ENCODE data around the gene AMY2A. TPM values are rescaled to one million over a fixed set of nuclear protein-coding genes. Genes with fewer than 3 reads are reported as not detected.
"Not testable (repeated sequence)": the region's sequence is repeated elsewhere in the genome, so short reads cannot be mapped to it uniquely, and the experiment has no call there.

The AMY2A gene
- total RNA-seq (2014; rRNA removed; shearing (Covaris generic)), result not detected in 2 replicates

DNA sequence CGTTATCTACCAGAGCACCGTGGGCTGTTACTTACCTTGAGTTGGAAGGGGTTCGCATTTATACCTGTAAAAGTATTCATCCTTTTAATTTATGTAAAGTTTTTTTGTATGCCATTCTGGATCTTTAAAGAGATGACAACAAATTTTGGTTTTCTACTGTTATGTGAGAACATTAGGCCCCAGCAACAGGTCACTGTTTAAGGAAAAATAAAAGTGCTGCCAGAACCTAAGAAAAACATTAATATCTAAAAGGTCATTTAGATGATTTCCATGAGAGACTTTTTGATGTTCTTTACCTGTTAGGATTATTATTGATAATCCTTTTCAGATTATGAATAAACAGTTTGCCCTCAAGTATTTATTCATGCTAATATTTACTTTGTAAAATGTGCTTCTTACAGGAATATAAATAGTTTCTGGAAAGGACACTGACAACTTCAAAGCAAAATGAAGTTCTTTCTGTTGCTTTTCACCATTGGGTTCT, at the start of gene AMY2A:
AMY2A (plus strand) TSS at position 434 of the 484 bp plus-strand sequence; CDS start at position 448, 14 bp downstream.
- not testable (repeated sequence) for DNase-seq (ENCODE audit: low spot score)

DNA sequence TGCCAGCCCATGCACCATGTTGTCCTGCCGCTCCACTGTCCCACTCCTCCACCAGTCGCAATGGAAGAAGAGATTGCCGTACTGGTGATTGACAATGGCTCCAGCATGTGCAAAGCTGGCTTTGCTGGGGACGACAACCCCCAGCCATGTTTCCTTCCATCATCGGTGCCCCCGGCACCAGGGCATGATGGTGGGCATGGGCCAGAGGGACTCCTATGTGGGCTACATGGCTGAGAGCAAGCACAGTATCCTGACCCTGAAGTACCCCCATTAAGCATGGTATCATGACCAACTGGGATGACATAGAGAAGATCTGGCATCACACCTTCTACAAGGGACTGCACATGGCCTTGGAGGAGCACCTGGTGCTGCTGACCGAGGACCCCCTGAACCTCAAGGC, 47.7 kb upstream of the AMY2A start:
- DNase-seq (ENCODE audit: low spot score), result no peak

DNA sequence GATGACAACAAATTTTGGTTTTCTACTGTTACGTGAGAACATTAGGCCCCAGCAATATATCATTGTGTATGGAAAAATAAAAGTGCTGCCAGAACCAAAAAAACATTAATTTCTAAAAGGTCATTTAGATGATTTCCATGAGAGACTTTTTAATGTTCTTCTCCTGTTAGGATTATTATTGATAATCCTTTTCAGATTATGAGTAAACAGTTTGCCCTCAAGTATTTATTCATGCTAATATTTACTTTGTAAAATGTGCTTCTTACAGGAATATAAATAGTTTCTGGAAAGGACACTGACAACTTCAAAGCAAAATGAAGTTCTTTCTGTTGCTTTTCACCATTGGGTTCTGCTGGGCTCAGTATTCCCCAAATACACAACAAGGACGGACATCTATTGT, 45.9 kb upstream of the AMY2A start, which contains the start of gene AMY2B:
AMY2B (plus strand) TSS at position 301 of the 400 bp plus-strand sequence; CDS start at position 315, 14 bp downstream.
- DNase-seq (ENCODE audit: low spot score), result not testable (repeated sequence)

DNA sequence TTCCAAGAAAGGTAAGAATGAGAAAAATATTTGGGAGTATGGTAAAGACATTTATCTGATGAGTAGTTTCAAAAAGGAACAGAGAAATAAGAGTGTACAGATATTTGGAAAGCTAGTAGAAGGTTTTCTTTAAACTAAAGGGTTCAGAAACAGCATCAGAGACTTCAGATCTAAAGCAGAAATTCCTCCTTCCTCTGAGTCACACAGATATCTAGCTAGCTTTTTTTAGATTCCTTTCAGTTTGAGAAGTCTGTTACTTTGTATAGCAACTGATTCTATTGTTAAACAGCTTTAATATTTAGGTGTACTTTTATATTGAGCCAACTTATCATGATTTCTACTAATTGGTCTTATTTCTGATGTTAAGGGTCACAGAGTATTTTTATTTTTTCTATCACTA, 41.2 kb upstream of the AMY2A start:
- DNase-seq (ENCODE audit: low spot score), result no peak

DNA sequence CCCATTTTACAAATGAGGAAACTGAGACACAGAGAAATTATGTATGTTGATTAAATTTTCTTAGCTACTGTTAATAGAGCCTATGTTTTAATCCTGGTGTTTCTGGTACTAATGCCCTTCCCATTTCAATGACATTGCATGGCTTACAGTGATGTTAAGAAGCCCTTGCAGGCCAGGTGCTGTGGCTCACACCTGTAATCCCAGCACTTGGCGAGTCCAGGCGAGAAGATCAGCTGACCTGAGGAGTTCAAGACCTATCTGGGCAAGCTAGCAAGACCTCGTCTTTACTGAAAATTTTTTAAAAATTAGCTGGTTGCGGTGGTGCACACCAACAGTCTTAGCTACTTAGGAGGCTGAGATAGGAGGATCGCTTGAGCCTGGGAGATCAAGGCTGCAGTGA, 40.4 kb upstream of the AMY2A start:
- DNase-seq (ENCODE audit: low spot score), result not testable (repeated sequence)

DNA sequence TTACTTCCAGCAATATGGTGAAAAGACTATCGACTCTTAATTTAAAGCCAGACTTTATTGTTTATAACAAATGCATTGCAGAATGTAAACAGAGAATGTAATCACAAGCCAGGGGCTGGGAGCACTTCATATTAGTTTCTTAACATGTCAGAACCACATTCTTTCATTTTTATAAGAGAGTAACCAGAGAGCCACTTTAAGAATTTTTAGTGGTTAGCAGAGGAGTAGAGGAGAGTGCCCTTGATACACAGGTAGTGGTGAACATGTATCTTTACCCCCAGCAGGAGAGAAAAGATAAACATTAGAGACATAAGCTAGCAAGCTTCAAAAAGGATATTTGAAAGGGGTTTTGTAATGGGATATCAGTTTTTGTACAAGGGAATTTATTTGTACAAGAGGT, 34.8 kb upstream of the AMY2A start:
- no peak for DNase-seq (ENCODE audit: low spot score)

DNA sequence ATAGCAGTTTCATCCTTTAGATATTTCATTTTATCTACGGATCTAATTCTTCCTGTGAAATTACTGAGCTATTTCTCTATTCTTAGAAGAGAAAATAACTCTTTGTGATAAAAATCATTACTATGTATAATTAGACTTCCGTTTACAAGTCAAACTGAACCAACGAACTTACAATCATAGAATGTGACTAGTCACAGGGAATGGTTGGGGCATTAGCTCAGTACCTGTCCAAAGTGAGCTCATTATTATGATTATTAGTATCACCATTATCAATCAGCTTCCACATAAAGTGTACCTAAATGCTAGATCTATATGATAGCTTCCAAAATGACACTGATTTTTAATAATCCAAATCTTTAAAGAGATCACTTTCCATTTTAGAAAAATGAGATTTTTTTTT, 33.3 kb upstream of the AMY2A start:
- DNase-seq (ENCODE audit: low spot score), result no peak

DNA sequence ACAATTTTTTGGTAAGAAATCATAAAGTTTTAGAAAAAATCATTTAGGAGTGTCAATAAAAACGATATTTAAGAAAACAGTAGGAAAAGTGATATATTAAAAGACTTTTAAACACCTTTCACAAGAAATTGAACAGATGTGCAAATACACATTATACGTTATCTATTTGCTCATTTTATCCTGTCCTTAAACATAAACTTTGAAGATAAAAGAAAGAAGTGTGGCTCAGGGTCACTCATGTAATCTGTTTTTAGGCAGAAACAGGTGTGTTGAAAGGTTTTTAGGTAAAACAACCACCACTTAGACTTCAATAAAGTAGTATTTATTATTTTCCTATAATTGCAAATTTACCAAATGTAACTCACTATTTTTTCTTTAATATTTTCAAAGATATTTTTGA, 32.7 kb upstream of the AMY2A start:
- DNase-seq (ENCODE audit: low spot score), result no peak

DNA sequence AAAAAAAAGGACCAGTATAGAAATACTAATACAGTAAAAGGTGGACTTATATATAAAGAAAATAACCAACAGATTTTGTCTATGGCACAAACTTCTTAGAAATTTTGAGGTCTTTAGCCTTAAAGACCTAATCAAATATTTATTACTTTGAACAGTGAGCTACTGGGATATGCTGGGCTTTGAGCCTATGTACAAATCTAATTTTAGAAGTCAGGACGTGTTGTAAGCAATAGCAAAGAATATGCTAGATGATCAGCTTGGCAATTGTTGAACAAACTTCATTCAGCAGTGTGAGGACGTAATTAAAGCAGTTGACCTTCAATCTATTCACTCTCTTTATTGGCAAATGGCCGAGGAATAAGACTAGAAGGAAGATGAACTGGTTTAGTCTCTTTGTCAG, 14.5 kb upstream of the AMY2A start:
- DNase-seq (ENCODE audit: low spot score), result not testable (repeated sequence)

DNA sequence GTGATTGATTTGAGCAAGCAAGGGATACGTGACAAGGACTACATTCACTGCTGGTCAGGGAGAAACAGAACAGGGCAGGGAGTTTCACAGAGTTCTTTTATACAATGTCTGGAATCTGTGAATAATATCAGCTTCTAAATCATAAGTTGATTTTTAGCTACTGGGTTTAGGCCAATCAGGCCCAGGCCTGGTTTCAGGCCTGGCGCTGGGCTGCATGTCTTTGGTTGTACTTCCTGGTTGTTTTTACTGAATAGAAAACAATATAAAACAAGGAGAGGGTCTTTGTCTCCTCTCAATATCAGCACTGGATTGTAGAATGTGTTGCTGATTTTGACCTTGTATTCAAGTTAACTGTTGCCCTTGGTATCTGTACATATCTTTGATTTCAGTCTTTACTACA, 865 bp upstream of the AMY2A start:
- DNase-seq (ENCODE audit: low spot score), result no peak

DNA sequence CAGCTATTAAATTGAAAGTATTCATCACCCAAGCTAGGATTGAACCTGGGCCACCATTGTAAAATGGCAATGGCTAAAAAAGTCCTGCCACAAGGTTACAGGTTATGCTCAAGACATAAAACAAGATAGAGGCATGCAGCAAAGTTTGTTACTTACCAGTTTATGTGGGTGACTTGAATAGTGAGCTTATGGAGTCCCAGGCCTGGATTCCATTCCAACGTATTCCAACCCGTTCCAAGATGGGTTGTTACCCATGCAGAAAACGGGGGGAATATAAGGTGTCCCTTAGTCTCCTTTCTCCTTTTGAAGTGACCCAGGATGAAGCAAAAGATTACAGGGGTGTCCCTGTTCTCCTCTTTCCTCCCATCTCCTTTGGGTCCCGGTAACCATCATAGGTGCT, 10.2 kb downstream of the AMY2A start:
- DNase-seq (ENCODE audit: low spot score), result not testable (repeated sequence)

DNA sequence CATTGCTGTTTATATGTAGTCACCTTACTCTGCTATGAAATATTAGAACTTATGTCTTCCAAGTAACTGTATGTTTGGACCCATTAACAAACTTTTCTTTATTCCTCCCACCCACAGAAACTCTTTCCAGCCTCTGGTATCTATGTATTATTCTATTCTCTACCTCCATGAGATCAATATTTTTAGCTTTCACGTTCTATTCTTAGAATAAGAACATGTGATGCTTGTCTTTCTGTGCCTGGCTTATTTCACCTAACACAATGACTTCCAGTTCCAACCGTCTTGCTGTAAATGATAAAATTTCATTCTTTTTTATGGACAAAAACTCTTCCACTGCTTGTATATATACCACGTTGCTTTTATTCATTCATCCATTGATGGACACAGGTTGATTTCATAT, 24.0 kb downstream of the AMY2A start:
- not testable (repeated sequence) for DNase-seq (ENCODE audit: low spot score)

DNA sequence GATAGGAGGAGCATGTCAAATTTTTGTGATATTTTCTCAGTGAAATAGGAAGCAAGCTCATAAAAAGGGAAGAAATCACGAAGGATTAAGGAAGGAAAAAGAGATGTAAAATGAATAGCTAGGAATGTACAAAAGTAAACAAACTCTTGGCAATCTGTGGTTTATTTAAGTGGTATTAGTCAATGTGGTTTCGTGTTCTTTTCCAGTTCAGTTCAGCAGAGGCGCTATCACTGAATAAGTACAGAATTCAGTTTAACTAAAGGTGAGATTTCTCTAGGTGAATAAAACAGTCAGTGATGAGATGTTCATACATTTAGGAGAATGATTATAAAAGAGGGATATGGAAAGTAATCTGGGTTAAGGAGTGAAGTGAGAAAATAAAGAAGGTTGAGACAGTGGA, 26.7 kb downstream of the AMY2A start:
- not testable (repeated sequence) for DNase-seq (ENCODE audit: low spot score)

DNA sequence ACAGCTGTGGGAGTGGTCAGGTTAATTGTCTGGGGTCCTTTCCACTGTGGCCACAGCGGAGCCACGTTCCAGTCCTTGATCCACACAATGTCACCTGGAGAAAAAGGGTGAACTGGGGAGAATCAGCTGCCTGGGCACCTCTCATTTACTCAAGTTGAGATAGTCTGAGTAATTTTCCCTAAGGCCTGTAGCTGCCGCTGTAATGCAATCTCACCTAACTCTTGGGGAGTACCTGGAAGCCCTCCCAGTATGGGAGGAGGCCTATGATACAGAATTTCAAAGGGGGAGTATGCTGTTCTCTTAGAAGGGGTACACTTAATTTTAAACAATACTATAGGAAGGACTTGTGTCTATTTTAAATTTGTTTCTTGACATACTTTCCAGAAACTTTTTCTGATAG, 33.1 kb downstream of the AMY2A start:
- DNase-seq (ENCODE audit: low spot score), result not testable (repeated sequence)

DNA sequence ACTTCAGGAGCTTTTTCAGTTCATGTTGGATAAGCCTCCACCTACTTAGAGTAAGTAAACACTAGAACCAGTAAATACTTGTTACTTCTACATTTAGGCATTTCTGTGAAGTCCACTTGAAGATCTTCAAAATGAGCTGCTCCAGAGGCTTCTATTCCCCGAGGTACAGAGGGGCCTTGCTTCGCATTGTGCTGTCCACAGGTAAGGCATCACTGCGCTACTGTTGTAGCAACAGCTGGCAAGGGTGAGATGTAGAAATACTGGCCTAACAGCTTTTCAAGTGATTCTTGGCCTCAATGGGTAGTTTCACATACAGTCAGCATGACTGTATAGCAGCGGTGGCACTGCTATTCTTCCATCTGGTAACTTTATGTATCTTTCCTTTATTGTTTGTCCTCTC, 33.7 kb downstream of the AMY2A start:
- DNase-seq (ENCODE audit: low spot score), result not testable (repeated sequence)

DNA sequence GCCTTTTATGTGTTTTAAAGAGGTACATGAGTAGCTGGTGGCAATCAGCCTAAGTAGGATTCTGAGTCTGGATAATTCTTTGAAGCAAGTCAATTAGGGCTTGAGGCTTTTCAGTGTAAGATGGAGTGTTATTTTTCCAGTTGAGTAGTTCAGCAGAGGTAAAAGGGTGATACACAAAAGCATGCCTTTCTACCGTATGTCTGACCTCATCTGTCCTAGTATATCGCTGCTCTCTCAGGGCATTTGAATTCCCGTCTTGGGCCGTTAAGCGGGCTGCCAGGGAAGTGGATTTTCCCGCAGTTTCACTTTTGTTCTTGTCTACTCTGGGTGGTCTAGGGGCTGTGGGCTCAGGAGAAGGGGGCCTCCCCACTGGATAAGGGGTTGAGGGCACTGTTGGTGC, 36.9 kb downstream of the AMY2A start:
- DNase-seq (ENCODE audit: low spot score), result not testable (repeated sequence)

DNA sequence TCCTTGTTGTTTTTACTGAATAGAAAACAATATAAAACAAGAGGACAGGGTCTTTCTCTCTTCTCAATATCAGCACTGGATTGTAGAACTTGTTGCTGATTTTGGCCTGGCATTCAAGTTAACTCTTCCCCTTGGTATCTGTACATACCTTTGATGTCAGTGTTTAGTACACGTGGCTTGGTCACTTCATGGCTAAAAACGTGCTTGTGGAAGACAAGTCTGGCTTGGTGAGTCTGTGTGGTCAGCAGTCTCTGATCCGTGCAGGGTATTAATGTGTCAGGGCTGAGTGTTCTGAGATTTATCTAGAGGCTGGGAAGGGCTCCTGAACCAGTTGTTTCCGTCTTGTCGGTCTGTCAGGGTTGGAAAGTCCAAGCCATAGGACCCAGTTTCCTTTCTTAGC, 38.2 kb downstream of the AMY2A start, which contains the start of gene AMY1A:
AMY1A (plus strand) TSS at position 301 of the 400 bp plus-strand sequence. CDS start 571 bp downstream, outside the sequence.
- not testable (repeated sequence) for DNase-seq (ENCODE audit: low spot score)

Other genes starting within 250 kb of the AMY2A start
- 2.3 and 9.1 TPM in 2 replicates for gene RNPC3, start 91.7 kb upstream of the AMY2A start, total RNA-seq (2014; rRNA removed; shearing (Covaris generic))
- 0.41 and 0.76 TPM in 2 replicates for gene AMY2B, start 45.8 kb upstream of the AMY2A start, total RNA-seq (2014; rRNA removed; shearing (Covaris generic))
- not detected in 2 replicates for gene AMY1A, start 38.3 kb downstream of the AMY2A start, total RNA-seq (2014; rRNA removed; shearing (Covaris generic))
- not detected in 2 replicates for gene AMY1B, start 78.8 kb downstream of the AMY2A start, total RNA-seq (2014; rRNA removed; shearing (Covaris generic))
- gene AMY1C, start 132.5 kb downstream of the AMY2A start, total RNA-seq (2014; rRNA removed; shearing (Covaris generic)), result not detected in 2 replicates

Measured in H4 (cell line).